ENCODE results near the gene HOXD1.

The HOXD1 gene

DNA sequence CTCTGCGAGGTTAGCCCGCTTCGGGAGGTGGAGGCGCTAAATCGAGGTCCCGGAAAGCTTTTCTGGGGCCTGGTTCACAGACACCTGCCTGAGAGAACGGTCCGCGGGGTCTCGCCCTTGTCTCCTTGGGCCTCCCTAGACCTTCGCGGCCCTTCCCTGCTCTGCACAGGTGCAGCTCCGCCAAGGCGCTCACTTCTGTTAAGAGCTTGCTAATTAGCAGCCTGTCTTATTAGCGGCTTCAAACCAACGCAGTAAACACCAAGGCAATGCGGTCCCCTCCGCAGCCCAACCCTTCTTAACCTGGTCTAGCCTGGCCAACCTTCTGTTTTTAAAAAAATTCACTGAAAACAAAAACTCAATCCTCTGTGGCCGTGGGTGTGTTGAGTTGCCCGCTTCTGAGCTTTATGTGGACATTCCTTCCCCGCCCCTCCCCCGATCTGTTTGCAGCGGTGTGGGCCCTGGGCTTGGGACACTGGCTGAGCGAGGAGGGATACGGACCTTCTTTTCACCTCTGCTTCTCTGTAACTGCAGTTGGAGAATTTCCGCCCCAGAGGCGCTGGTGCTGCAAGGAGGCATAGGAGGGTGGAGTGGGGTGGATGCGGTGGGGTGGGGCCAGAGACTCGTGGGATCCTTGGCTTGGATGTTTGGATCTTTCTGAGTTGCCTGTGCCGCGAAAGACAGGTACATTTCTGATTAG, 40.5 kb upstream of the HOXD1 start:
- peaks cover 5 to 21% (median 8%) of the 10 kb centered on the region in 3 donors for H3K36me3 ChIP-seq
- no peak for DNase-seq
- no peak overlapping the region for H3K27ac ChIP-seq
- no peaks in the 10 kb centered on the region for H3K9me3 ChIP-seq
- intact Hi-C loops (cut with DNase I; ENCODE audit: low total_unique reads) = no loop called here
- peaks cover 0 to 58% of the 10 kb centered on the region in 2 donors for H3K27me3 ChIP-seq
- TF ChIP-seq, protein P1, sequence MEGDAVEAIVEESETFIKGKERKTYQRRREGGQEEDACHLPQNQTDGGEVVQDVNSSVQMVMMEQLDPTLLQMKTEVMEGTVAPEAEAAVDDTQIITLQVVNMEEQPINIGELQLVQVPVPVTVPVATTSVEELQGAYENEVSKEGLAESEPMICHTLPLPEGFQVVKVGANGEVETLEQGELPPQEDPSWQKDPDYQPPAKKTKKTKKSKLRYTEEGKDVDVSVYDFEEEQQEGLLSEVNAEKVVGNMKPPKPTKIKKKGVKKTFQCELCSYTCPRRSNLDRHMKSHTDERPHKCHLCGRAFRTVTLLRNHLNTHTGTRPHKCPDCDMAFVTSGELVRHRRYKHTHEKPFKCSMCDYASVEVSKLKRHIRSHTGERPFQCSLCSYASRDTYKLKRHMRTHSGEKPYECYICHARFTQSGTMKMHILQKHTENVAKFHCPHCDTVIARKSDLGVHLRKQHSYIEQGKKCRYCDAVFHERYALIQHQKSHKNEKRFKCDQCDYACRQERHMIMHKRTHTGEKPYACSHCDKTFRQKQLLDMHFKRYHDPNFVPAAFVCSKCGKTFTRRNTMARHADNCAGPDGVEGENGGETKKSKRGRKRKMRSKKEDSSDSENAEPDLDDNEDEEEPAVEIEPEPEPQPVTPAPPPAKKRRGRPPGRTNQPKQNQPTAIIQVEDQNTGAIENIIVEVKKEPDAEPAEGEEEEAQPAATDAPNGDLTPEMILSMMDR (IDR thresholded peaks at IDR 0.05) = no peak
- no peaks in the 10 kb centered on the region for H3K4me1 ChIP-seq
- H3K4me3 ChIP-seq = no peak overlapping the region

DNA sequence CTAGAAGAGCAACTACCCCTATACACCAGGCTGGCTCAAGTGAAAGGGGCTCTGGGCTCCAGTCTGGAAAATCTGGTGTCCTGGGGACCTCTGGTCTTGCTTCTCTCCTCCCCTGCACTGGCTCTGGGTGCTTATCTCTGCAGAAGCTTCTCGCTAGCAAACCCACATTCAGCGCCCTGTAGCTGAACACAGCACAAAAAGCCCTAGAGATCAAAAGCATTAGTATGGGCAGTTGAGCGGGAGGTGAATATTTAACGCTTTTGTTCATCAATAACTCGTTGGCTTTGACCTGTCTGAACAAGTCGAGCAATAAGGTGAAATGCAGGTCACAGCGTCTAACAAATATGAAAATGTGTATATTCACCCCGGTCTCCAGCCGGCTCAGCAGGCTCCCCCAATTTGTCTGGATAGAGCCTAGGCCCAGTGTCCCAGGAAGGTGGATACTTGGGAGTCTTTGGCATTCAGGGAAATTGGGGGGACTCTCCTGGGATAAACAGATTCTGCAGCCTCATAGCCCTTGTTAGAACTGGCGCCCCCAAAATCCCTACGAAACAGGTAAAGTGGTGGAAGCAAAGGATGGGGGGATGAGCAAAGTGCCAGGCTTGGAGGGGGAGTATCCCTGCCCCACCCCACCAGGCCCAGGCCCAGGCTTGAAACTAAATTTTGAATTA, 39.6 kb upstream of the HOXD1 start:
- intact Hi-C loops (cut with DNase I; ENCODE audit: low total_unique reads) = no loop called here
- H3K4me3 ChIP-seq = no peak overlapping the region
- no peaks in the 10 kb centered on the region for H3K4me1 ChIP-seq
- H3K27me3 ChIP-seq = peaks cover 0 to 61% of the 10 kb centered on the region in 2 donors
- TF ChIP-seq, protein P1 (IDR thresholded peaks at IDR 0.05) = no peak
- no peak overlapping the region for H3K27ac ChIP-seq
- no peaks in the 10 kb centered on the region for H3K9me3 ChIP-seq
- peaks cover 8 to 30% (median 15%) of the 10 kb centered on the region in 3 donors for H3K36me3 ChIP-seq
- DNase-seq = no peak

DNA sequence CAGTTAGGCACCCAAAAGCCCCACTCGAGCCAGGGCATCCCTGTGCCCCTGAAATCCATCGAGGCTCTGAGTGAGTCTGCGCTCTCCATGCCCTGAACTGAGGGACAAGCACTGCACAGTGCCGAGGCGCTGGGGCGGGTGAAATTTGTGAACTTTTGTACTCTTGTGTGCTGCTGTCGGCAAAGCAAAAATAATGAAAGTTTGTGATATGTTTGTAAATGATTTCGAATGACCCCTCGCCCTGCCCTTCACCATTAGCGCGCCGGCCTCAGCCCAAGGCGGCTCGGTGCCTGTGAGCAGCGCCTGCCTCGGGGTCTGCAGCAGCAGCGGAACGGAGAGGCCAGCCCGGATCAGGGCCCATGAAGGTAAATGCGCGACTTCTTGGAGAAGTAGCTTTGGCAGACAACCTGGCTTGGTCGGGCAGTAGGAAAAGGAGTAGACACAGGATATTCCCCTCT, 39.0 kb upstream of the HOXD1 start:
- TF ChIP-seq, protein P1 (IDR thresholded peaks at IDR 0.05) = no peak
- peaks cover 8 to 31% (median 15%) of the 10 kb centered on the region in 3 donors for H3K36me3 ChIP-seq
- no peak for DNase-seq
- H3K27ac ChIP-seq = no peak overlapping the region
- H3K9me3 ChIP-seq = no peaks in the 10 kb centered on the region
- H3K27me3 ChIP-seq = peaks cover 0 to 62% of the 10 kb centered on the region in 2 donors
- intact Hi-C loops (cut with DNase I; ENCODE audit: low total_unique reads) = no loop called here
- no peak overlapping the region for H3K4me3 ChIP-seq
- H3K4me1 ChIP-seq = no peaks in the 10 kb centered on the region

DNA sequence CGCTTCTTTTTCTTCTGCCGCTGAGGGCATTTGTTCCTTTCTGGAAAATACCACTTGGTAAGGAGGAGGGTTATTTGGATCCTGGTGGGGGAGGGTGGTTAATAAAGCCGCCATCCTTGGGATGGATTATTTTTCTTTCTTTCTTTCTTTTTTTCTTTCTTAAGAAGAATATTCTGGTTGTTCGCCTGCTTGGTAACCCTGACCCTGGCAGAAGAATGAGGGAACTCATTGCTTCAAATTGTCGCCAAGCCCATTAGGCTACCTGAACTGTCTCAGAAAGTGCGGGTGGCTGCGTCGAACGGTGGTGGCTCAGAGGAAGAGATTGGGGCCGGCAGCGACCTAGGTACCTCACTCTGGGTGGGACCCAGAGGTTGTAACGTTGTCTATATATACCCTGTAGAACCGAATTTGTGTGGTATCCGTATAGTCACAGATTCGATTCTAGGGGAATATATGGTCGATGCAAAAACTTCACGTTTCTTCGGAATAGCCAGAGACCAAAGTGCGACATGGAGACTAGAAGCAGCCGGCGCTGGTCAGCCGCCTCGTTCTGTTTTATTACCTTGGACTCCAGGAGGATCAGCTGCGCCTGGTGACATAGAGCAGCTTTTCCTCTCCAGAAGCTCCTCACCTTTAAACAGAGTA, 38.4 kb upstream of the HOXD1 start:
- intact Hi-C loops (cut with DNase I; ENCODE audit: low total_unique reads) = loop anchor here (10.0 kb wide), 1 partner anchor 105 kb away; no protein-coding TSS in a partner anchor
- TF ChIP-seq, protein P1 (IDR thresholded peaks at IDR 0.05) = no peak
- Histone ChIP-seq H3K4me3 (no peak overlapping the region), H3K27me3 (peaks cover 0 to 66% of the 10 kb centered on the region in 2 donors), H3K27ac (no peak overlapping the region), H3K9me3 (no peaks in the 10 kb centered on the region), H3K36me3 (peaks cover 8 to 35% (median 15%) of the 10 kb centered on the region in 3 donors), H3K4me1 (no peaks in the 10 kb centered on the region)
- no peak for DNase-seq

DNA sequence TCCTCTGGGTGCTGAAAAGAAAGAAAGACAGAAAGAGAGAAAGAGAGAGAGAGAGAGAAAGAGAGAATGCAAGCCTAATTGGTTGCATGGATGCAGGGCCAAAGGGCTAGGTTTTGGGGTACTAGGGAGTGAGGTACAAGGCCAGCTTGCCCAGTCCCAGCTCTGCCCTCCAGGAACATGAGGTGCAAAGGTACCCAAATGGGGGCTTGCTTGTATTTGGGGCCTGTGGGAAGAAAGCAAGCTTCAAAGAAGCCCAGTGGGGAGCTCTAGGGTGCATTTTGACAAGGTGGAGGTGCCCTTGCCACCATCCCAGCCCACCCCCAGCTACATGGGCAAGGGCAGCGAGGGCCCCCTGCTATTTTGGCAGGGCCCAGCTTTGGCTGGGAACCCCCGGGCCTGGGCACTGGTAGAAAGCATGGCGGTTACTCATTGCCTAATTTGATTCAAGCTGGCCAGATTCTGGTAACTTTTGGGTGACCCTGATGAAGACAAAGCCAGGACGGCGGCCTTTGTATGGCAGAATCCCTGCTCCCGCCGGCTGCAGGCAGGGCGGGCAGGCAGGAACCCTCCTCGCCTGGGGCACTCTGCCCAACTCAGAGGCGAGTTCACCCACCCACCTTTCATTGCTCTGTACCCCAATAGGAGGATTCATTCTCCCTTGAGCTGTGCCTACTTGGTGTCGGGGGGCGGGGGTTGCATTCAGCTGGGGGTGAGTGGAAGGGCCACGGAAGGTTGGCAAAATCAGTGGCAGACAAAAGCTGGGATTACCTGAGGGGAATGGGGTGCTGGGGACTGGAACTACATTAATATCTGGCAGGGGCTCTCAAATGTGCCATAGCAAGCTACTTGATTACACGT, 37.7 kb upstream of the HOXD1 start:
- Histone ChIP-seq H3K36me3 (peaks cover 8 to 41% (median 15%) of the 10 kb centered on the region in 3 donors), H3K9me3 (no peaks in the 10 kb centered on the region), H3K27me3 (peaks cover 0 to 64% of the 10 kb centered on the region in 2 donors), H3K27ac (no peak overlapping the region), H3K4me3 (no peak overlapping the region), H3K4me1 (no peaks in the 10 kb centered on the region)
- DNase-seq = no peak
- TF ChIP-seq, protein P1 (IDR thresholded peaks at IDR 0.05) = no peak
- intact Hi-C loops (cut with DNase I; ENCODE audit: low total_unique reads) = loop anchor here (10.0 kb wide), 1 partner anchor 104 kb away; no protein-coding TSS in a partner anchor
